Measurements from ENCODE around the gene SULT1C4.

SULT1C4 gene

DNA sequence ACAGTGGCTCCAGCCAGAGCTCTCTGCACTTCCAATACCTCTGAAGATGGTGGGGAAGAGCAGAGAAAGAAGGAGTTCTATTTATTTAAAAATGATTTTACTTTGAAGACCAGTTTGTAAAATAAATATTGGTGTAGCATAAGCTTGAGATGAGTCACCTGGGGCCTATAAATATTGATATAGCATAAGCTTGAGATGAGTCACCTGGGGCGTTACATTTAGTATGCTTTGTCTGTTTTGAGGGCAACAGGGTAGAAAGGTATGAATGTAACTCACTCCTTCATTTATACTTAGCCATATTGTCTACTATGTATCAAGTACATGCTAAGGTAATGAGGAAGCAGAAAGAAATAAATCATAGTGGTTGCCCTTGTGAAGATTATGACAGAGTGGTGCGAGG, 7.7 kb upstream of the SULT1C4 start:
- DNase-seq (ENCODE audit: low read depth): no peak

DNA sequence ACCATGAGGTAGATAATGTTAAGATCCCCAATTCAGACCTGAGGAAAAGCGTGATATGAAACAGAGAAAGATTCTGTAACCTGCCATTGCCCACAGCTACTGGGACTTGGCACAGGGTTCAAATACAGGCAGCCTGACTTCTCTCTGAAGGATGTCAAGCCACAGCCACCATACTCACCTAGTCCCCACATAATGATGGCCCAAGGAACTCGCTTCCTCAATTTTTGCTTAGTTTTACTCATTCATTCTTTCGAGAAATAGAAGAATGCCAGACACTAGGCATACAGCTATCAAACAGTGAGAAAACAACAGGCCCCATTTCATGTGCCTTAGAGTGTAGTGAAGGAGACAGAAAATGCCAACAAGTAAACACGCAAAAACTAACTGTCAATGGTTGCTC, 980 bp upstream of the SULT1C4 start:
- no peak for DNase-seq (ENCODE audit: low read depth)

DNA sequence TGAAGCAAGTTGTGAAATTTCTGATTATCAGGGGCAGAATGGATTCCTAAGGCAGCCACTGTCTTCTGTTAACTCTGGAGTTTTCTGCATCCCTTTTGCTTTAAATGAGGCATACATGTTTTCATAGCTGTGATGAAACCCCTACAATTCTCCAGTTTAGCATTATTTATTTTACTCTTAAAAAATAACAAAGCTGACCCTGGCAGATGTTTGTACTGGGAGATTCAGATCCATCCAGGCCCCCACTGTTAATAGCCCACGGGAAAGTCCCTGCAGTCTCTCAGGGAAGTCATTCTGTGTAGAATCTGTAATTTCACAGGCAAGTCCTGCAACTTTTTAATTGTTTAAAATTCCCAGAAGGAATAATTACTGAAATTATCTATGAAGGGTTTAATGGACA, 353 bp upstream of the SULT1C4 start:
- DNase-seq (ENCODE audit: low read depth): no peak

DNA sequence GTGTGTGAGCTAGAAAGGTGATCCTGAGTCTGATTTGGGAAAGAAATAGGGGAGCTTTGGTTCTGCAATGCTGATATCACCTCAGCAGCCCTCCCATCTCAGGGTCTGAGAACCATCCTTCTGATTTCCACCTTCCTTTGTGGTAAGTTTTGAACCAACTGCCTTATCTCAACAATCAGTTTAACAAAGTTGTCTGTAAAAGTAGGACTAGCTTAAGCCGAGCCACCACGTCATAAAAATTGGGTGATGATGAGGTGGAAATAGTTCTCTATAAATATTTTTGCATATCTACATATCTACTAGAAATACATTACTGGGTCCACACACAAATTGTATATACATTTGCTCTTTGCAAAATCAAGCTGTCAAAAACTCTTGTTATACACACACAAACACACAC, 1.1 kb downstream of the SULT1C4 start:
- DNase-seq (ENCODE audit: low read depth): no peak

DNA sequence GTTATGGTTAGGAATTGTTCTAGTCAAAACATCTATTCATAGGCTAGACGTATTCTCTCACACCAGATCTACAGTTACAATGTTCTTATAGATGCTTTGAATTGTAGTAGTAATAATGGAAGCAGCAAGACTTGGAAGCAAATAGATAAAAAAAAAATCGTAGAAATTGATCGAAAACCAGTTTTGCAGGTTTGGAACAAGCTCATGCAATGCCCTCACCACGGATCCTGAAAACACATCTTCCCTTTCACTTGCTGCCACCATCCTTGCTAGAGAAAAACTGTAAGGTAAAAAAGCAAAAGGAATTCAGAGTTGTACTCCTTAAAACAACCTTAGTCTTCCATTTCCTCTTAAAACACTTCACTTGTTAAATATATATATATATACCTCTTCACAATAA, 4.4 kb downstream of the SULT1C4 start:
- DNase-seq (ENCODE audit: low read depth): no peak

DNA sequence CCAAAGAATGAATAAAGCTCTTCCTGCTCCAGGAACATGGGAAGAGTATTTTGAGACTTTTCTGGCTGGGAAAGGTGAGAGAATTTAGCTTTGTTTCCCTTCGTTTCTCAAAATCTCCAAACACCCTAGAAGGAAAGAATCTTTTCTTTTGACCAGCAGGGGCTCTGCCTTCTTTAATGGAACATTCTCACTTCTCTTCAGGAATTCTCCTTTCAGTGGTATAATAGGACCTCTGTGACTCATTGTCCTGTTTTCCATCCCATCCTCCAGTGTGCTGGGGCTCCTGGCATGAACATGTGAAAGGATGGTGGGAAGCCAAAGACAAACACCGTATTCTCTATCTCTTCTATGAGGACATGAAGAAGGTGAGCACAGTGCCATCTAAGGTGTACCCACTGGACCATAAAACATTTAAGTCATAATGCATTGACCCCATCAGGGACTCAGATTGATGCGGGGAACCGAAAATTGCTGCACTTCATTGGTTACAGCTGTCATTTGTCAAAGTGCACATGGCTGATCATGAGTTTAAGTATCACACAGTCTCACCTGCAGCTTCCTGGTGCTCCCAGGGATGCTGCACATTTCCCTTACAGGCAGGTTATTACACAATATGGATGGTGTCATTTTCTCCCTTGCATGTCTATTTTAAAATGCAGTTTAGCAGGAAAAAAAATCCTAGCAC, 5.5 kb downstream of the SULT1C4 start:
- no peak for DNase-seq (ENCODE audit: low read depth)

DNA sequence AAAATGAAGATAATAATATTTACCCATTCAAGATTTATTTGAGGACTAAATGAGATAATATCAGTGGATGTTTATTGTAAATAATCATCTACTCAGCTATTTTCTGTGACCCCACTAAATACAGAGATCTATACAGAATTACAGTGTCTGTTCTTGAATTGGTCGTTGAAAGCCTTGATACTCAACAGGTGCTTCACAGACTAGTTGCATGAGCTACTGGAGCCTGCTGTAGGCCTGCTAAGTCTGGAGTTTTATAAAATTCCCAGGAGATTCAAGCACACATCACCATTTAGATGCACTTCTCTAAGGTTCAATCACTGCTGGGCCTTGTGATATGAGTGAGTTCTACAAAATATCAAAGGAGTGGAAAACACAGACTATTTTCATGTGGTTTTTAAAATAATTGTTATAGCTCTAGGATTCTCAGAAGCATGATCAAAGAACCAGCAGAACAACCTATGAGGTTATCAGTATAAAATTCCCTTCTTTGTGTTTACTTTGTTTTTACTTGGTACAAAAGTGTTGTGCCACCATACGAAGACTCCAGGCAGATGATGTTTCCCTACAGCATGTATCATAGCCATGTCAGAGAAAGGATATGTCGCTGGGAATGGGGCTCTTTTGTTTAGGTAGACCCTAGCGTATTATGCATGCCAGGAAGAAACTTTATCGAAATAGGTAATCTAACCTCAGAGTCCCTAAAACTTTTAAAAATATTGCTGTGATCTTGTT, 7.1 kb downstream of the SULT1C4 start:
- no peak for DNase-seq (ENCODE audit: low read depth)

DNA sequence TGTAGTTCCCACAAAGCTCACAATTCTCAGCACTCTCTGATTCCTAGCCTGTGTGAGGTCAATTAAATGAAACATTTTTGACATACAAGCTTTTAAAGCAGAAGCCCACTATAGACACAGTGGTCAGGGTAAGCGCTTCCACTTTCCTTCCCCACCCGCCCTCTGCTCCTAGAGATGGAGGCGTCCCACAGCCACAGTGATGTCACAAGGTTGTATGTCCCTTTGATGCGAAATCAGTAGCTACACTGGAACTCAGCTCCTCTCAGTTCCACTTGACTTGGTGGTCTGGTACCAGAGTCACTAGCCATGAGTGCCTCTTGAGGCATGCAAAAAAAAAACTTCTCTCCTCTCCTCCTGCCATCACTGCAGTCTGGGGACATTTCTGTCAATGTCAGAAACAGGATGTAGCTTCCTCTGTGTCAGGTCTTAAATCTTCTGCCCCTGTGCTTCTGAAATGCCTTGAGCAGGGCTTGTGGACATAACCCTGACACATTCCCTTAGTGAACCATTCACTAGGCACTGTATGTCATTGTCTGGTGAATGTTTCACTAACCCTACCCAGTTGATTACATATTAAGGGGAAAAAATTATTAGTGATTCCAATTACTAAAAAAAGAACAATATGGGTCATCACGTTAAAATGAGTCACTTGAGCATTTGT, 7.8 kb downstream of the SULT1C4 start:
- DNase-seq (ENCODE audit: low read depth): no peak

DNA sequence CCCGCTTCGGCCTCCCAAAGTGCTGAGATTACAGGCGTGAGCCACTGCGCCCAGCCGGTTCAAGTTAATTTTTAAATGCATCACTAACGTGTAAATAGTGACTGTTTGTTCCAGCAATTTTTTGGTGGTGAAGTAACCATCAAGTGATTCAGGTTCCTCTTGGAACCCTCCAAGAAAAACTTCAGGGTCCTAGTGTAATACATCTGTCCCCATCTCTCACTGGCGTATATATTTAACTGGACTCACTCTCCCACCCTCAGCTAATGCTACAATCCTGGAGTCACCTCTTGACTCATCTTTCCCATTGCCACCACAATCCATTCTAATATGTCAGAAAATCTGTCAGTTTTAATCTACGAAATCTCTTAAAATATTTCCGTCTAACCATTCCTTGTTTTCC, 10.3 kb downstream of the SULT1C4 start:
- DNase-seq (ENCODE audit: low read depth): no peak

DNA sequence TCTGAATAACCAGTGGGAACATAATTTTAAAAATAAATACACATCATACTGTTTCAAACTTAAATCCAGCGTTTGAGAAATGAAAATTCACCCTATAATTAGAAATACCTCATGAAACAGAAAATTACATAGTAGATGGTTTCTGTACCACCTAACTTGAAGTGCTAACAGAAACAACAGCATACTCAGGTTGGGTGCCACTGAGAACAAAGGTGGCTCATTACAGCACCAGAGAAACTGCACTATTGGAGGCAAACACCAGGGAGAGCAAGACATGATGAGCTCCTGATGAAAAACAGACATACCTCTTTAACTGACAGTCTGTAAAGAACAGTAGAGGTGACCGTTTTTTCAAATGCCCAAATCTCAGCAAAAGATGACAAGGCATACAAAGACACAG, 12.6 kb downstream of the SULT1C4 start:
- DNase-seq (ENCODE audit: low read depth): no peak

DNA sequence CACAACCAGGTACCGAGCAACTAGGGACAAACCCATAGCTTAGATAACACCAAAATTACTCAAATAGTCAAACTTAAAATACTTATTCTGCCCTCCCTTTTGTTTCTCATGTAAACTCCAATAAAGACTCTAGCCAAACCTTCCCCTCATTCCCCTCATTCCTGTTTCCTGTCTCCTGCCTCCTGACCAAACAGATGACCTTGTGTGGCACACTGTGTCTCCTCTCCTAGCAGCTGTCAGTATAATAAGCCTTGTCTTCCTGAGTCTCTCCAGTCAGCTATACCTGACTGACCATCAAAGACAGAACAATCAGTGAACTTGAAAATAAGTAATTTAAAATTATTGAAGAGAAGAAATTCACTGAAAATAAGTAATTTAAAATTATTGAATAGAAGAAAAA, 14.3 kb downstream of the SULT1C4 start:
- DNase-seq (ENCODE audit: low read depth): no peak

DNA sequence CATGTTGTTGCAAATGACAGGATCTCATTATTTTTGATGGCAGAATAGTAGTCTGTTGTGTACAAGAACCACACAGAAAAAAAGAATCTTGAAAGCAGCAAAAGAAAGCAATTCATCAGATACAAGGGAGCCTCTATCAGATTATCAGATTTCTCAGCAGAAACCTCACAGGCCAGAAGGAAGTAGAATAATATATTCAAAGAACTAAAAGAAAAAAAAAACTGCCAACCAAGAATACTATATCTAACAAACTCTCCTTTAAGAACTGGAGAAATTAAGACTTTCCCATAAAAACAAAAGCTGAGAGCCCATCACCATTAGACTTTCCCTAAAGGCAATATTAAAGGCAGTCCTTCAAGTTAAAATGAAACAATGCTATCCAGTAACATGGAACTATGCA, 15.4 kb downstream of the SULT1C4 start:
- DNase-seq (ENCODE audit: low read depth): no peak

DNA sequence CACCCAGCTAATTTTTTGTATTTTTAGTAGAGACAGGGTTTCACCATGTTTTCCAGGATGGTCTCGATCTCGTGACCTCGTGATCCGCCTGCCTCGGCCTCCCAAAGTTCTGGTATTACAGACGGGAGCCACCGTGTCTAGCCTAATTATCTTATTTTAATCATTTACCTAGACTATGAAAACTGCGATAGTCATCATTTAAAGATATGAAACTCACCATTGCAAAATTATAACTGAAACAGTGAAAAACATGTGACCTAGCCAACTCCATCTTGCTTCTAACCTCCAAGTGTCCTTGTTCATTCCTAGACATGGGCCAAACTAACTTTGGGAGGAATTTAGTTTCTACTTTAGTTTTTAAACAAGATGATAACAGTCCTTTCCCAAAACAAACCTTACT, 17.4 kb downstream of the SULT1C4 start:
- DNase-seq (ENCODE audit: low read depth): no peak

DNA sequence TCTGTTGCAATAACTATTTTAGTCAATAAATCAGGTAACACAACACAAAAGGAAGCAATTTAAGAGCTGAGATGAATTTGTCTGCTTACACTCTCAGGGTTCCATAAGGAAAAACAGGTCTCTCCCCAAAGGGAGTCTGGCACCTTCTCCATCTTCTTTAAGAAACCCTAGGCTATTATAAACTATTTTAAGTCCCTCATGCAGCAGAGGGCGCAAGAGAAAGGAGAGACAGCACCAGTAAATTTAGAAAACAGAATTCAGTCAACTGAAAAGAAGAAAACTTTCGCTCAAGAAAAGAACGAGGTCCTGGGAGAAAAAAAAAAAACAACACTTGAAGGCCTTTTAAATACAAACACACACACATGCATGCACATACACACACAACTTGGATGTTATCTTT, 19.1 kb downstream of the SULT1C4 start:
- DNase-seq (ENCODE audit: low read depth): no peak

DNA sequence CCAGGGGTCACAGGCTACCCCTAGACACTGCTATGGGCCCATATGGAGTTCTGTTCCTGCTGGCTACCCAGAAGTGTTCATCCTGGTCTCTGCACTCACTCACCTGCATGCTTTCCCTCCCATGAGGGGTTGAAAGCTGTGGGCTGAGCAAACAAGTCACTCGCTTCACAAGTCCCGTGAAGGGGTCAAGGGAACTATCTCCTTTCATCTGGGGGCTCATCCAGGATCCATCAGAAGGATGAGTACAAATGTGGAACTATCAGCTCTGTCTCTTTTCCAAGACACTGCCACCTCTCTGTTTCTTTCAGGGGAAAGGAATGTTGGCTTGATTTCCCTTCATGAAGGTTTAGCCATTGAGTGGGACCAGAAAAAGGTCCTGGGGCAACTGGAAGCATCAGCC, 21.7 kb downstream of the SULT1C4 start:
- no peak for DNase-seq (ENCODE audit: low read depth)

DNA sequence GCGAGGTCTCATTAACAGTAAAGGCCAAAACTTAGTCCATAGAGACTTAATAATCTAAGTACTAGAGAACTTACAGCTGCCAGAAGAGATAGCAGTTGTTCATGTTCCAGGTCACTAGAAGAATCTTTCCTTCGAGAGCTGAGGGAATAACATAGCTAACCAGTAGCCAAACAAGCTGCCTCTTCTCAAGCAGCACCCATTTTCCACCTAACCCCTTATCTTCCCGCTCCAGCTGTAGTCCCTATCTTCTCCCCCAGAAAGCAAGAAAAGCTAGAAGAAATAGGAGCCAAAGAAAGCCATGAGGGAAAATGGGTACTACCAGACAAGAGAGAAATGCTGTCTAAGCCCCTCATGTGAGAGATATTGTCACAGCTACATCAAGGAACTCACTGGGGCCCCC, 24.0 kb downstream of the SULT1C4 start:
- no peak for DNase-seq (ENCODE audit: low read depth)

DNA sequence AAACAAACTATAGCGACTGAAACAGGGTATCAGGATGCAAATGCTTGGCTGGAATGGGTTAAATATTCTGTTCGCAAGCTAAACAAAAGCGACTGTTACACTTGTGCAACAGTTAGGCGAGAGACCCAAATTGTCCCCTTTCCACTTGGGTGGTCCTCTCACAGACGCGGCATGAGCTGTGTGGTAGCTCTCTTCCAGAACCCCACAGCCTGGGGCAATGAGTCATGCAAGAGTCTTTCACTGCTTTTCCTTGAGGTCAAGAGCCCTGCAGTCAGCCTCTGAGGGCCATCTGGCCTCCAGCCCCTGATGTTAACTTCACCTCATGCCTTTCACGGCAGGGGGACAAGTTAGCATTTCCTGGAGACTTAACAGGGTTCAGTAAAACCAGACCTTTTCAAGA, 25.7 kb downstream of the SULT1C4 start:
- no peak for DNase-seq (ENCODE audit: low read depth)

DNA sequence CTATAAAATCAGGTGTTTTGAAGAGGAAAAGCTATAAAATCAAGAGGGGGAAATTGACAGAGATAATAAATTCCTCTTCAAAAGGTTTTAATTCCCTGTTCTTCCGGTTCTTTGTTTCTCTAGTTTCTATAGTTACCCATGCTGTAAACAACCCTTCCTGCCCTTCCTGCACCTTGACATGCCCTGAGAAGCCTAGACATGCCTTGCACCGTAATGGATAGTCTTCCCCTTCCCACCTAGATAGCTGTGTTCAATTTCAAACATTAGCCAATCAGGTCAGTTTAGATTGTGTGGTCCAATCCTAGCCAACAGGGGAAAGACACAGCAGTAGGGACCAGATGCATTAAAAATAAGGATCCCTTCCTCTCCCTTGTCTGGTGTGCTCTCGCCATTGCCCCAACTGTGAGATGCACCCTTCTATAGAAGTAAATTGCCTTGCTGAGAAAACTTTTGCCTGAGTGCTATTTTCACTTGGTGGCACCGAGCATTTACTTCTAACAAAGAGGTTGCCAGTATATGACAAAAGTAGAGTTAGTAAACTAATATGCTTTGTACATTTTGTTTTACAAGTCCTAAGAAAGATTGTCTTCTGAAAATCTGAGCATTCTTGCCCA, 27.1 kb downstream of the SULT1C4 start:
- DNase-seq (ENCODE audit: low read depth): no peak

DNA sequence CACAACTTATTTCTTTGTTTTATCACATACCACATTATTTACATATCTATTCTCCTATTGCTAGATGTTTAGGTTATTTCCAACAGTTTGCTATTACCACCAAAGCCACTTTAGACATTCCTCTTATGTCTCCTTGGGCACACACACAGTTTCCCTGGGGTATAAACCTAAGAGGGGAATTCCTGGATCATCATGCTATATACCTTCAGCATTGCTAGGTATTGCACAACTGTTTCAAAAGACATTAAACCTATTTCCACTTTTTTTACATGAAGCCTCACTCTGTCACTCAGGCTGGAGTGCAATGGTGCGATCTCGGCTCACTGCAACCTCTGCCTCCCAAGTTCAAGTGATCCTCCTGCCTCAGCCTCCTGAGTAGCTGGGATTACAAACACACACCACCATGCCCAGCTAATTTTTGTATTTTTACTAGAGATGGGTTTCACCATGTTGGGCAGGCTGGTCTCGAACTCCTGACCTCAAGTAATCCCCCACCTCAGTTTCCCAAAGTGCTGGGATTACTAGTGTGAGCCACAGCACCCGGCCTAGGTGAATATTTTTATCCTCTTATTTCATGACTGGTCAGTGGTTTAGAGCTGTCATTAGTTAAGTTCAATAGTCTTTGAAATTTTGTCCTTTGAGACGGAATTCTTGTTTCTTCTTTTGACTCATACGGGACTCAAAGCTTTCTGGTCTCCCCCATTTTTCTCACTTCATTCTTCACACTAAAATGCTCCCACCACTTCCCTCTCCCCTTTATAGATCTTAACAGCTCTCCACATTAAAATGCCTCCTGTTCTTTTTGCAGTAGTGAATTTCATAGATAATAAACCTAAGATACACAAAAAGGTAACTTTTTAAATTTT, 30.3 kb downstream of the SULT1C4 start:
- no peak for DNase-seq (ENCODE audit: low read depth)

DNA sequence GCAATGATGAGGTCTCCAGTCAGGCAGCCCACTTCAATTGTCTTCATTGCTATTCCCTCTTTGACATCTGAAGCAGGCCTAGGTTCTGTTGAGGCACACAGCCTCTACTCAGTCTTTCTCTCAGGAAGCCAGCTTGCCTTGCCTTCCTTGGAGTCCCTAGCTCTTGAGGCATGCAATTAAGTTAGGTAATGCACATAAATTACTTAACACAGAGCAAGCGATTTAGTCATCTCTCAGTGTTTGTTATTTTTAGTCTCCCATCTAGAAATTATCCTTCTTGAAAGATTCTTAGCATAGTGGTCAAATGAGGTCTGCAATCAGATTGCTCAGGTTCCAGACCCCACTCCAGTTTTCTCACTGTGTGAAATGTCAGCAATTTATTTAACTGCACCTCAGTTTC, 32.0 kb downstream of the SULT1C4 start:
- no peak for DNase-seq (ENCODE audit: low read depth)

DNA sequence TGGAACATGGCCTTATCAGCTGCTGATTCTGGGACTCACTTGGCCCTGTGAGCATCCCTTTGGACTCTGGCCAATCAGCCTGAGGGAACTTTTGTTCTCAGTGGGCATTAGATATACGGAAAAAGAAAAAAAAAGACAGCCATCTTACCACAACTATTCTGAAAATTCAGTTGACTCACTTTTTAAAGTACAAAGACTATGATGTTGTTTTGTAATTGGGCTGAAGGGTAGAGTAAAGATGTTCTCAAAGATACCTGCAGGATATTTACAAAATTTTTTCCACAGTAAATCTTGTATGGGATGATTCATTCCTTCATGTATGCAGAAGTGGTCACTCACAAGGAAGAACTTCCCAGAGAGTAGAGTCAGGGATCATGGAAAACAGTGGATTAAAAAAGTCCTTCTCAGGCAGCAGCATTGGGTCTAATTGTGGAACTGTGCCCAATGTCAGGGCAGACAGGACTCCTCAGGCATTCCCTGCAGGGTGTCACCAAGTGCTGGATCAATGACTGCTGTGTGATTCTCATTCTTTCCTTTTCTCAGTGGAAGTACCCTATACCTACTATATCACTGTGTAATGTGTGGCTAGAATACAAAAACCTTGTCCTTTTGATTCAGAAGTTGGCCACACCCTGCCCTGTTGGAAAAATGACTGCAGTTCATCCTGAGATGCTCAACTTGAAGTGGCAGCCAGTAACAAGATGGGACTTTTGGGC, 35.4 kb downstream of the SULT1C4 start:
- no peak for DNase-seq (ENCODE audit: low read depth)

DNA sequence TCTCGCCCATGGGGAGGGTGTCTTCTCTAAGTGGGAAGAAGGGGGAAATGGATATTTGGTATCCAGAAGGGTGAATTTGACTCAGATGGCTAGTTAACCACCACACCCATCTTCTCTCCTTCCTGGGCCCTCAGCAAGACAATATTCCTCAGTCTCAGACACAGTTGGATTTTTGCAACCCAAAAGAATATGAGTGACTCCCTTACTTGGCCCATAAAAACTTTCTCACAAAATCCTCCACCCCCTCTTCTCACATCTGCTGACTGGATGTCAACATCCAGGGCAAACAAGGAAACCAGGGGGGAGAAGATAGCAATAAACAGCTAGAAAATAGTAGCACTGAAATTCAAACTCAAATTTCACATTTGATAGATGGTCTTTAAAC, 35.9 kb downstream of the SULT1C4 start:
- DNase-seq (ENCODE audit: low read depth): no peak

All from stimulated activated CD8-positive, alpha-beta memory T cell treated with anti-CD3 and anti-CD28 coated beads, Interleukin-15, amount 100 ng/mL, for 1 hour (primary cell).